Measurements from ENCODE around the gene TRPT1. TPM values are rescaled to one million over a fixed set of nuclear protein-coding genes. Genes with fewer than 3 reads are reported as not detected.

The TRPT1 gene
- total RNA-seq, 4 donors from 2014 or later = 48.4 to 62.2 (median 52.8) TPM

DNA sequence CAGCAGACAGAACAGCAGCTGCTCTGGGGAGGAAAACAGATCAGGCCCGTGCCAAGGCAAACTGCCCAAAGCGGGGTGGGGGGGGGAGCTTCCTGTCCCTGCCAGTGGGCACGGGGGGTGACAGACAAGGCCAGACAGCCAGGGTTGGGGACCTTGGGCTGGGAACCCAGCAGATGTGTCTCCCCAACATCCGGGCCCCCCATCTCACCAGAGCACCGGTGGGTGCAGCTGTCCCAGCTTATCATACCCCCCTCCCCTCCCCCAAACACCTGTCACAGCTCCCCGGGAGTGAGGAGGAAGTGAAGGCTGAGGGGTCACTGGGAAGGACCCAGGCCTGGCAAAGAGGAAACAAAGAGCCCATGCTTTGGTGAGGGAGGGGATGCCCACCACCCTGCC, 19.4 kb upstream of the TRPT1 start:
- H3K4me1 ChIP-seq = peaks cover 56% of the 10 kb centered on the region
- peak overlapping the region; percentile 91 for H3K27ac ChIP-seq
- peak overlapping the region; percentile 75 for H3K4me3 ChIP-seq
- peaks cover 12% of the 10 kb centered on the region for H3K36me3 ChIP-seq
- 7% methylated on average over 2 of the region's 6 CpGs for WGBS
- no peaks in the 10 kb centered on the region for H3K27me3 ChIP-seq
- no peak for DNase-seq (ENCODE audit: low spot score in 2 of 2)
- TF ChIP-seq, protein P1, sequence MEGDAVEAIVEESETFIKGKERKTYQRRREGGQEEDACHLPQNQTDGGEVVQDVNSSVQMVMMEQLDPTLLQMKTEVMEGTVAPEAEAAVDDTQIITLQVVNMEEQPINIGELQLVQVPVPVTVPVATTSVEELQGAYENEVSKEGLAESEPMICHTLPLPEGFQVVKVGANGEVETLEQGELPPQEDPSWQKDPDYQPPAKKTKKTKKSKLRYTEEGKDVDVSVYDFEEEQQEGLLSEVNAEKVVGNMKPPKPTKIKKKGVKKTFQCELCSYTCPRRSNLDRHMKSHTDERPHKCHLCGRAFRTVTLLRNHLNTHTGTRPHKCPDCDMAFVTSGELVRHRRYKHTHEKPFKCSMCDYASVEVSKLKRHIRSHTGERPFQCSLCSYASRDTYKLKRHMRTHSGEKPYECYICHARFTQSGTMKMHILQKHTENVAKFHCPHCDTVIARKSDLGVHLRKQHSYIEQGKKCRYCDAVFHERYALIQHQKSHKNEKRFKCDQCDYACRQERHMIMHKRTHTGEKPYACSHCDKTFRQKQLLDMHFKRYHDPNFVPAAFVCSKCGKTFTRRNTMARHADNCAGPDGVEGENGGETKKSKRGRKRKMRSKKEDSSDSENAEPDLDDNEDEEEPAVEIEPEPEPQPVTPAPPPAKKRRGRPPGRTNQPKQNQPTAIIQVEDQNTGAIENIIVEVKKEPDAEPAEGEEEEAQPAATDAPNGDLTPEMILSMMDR (IDR thresholded peaks at IDR 0.05) = no peak
- TF ChIP-seq POLR2A (IDR thresholded peaks at IDR 0.05) (no peak), POLR2AphosphoS5 (IDR thresholded peaks at IDR 0.05) (no peak), EP300 (IDR thresholded peaks at IDR 0.05) (no peak)
- no peaks in the 10 kb centered on the region for H3K9me3 ChIP-seq

DNA sequence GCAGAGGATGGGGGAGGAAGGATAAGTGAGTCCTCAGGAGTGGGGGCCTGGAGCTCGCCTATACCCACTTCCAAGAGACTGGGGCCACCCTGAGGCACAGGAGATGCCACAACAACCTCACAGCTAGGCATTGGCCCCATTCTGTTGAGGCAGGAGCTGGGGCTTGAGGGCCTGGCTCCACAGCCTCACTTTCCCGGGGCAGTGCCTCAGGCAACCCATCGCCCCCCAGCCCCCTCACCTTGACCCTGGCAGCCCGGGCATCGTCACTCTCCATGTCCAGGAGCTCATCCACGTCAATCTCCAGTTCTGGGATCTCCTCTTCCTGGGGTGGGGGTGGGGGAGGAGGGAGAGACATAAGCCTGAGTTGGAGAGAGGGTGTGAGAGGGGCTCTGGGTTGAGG, 19.0 kb upstream of the TRPT1 start:
- H3K4me3 ChIP-seq = peak overlapping the region; percentile 75
- peak overlapping the region; percentile 91 for H3K27ac ChIP-seq
- H3K27me3 ChIP-seq = no peaks in the 10 kb centered on the region
- 40% methylated on average over 2 of the region's 6 CpGs for WGBS
- no peak for DNase-seq (ENCODE audit: low spot score in 2 of 2)
- TF ChIP-seq POLR2AphosphoS5 (IDR thresholded peaks at IDR 0.05) = no peak
- no peak for TF ChIP-seq POLR2A (IDR thresholded peaks at IDR 0.05)
- TF ChIP-seq, protein P1 (IDR thresholded peaks at IDR 0.05) = no peak
- no peak for TF ChIP-seq EP300 (IDR thresholded peaks at IDR 0.05)
- H3K9me3 ChIP-seq = no peaks in the 10 kb centered on the region
- peaks cover 59% of the 10 kb centered on the region for H3K4me1 ChIP-seq
- H3K36me3 ChIP-seq = peaks cover 12% of the 10 kb centered on the region

DNA sequence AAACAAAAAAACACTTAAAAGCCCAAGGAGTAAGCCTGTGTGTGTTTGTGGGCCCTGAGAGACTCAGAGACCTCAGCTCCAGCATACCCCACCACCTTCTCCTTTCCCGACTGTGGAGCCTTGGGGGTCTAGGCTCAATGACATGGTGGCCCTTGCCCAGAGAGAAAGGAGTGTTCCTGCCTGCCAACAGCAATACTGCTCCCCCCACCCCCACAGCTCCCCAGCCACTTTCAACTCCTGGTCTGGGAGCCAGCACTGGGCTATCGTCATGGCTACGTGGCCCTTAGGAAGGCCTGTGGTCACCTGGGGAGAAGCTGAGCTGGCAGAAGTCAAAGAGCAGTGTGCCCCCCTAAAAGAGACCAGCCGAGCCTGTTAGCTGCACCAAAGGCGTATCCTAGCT, 18.1 kb upstream of the TRPT1 start:
- H3K9me3 ChIP-seq = no peaks in the 10 kb centered on the region
- H3K27me3 ChIP-seq = no peaks in the 10 kb centered on the region
- H3K4me1 ChIP-seq = peaks cover 67% of the 10 kb centered on the region
- no peak for DNase-seq (ENCODE audit: low spot score in 2 of 2)
- TF ChIP-seq EP300 (IDR thresholded peaks at IDR 0.05) = no peak
- TF ChIP-seq POLR2A (IDR thresholded peaks at IDR 0.05) = no peak
- TF ChIP-seq, protein P1 (IDR thresholded peaks at IDR 0.05) = no peak
- no peak for TF ChIP-seq POLR2AphosphoS5 (IDR thresholded peaks at IDR 0.05)
- no peak overlapping the region for H3K4me3 ChIP-seq
- no peak overlapping the region for H3K27ac ChIP-seq
- WGBS = 59% methylated on average over 5 of the region's 5 CpGs
- H3K36me3 ChIP-seq = peaks cover 14% of the 10 kb centered on the region

DNA sequence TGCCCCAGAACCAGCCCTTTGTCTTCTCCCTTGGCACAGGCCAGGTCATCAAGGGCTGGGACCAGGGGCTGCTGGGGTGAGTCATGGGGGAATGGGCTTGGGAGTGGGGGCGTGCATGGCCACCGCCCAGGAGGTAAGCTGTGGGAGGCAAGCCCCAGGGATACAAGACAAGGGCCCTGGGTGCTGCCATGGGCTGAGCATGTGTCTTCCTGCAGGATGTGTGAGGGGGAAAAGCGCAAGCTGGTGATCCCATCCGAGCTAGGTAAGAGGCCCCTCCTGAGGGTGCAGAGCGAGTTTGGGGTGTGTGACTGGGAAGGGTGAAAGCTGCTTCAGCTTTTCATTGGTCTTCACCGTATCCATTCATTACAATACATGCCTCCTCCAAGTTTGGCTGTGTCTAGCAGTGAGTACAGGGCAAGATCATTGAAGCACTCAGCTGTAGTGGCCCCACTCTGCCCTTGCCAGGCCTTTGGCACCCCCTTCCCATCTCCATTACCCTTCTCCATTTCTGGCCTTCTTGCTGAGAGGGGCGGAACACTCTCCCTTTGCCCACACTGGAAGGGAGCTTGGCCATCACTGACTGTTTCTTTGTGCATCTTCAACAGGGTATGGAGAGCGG, 17.4 kb upstream of the TRPT1 start:
- Histone ChIP-seq H3K27me3 (no peaks in the 10 kb centered on the region), H3K36me3 (peaks cover 21% of the 10 kb centered on the region), H3K9me3 (no peaks in the 10 kb centered on the region), H3K4me3 (no peak overlapping the region), H3K27ac (no peak overlapping the region), H3K4me1 (peaks cover 74% of the 10 kb centered on the region)
- no peak for DNase-seq (ENCODE audit: low spot score in 2 of 2)
- WGBS = 85% methylated on average over 6 of the region's 8 CpGs
- TF ChIP-seq POLR2A (IDR thresholded peaks at IDR 0.05) (no peak), EP300 (IDR thresholded peaks at IDR 0.05) (no peak), POLR2AphosphoS5 (IDR thresholded peaks at IDR 0.05) (no peak)
- TF ChIP-seq, protein P1 (IDR thresholded peaks at IDR 0.05) = no peak

DNA sequence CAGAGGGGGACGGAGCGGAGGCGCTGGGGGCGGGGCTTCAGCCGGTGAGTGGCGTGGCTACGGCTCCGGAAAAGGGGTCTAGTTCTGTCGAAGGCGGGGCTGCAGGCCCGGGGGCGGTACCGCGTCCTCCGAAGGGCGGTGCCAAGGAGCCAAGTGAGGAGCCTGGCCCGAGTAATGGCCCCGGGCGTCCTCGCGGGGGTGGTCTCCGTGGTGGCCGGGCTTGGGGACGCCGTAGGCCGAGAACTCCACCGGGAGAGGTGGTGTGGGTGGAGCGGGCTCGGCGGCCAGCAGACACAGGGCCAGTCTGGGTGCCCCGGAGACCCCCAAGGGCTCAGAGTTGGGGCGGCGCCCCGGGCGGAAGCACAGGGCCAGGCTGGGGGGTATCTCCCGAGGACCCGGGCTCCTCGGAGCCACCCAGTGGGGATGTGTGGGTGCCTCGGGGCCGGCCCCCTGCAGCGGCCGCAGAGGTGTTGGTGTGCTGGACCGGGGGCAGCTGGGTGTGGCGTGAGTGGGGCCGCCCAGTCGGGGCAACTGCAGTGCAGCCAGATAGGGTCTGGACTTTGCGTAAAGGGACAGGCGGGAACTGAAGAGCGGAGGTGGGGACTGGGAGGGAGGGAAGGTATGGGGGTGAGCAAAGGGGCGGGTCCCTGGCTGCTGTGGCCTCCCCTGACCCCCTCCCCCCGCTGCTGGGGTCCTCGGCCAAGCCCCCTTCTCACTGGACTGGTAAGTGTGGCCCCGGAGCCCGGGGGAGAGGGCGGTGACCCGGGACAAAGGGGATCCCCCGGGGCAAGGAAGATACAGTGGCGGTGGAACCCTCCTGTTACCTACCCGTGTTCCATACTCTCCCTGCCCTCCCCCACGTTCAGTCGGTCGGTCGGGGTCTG, 15.7 kb upstream of the TRPT1 start:
- Histone ChIP-seq H3K27ac (peak overlapping the region; percentile 97), H3K4me1 (peaks cover 80% of the 10 kb centered on the region), H3K36me3 (peaks cover 32% of the 10 kb centered on the region), H3K9me3 (no peaks in the 10 kb centered on the region), H3K4me3 (peak overlapping the region; percentile 84), H3K27me3 (no peaks in the 10 kb centered on the region)
- no peak for TF ChIP-seq EP300 (IDR thresholded peaks at IDR 0.05)
- TF ChIP-seq, protein P1 (IDR thresholded peaks at IDR 0.05) = no peak
- TF ChIP-seq POLR2A (IDR thresholded peaks at IDR 0.05) = no peak
- peak in 1 of 3 donors; percentile 25 for TF ChIP-seq POLR2AphosphoS5 (IDR thresholded peaks at IDR 0.05)
- DNase-seq (ENCODE audit: low spot score in 2 of 2) = peak in 1 of 2 donors; percentile 86
- 0% methylated on average over 20 of the region's 63 CpGs for WGBS

Data from suprapubic skin (tissue), 4 donors.